ENCODE results near the gene FUNDC2.

FUNDC2 gene

GRCh38 chrX:155070975-155071693, 44.5 kb downstream of the FUNDC2 start, which contains the start of the genes BRCC3, CMC4 and MTCP1:
TSS of gene BRCC3 (plus strand) at chrX:155071508. CDS start at chrX:155071528, 20 bp downstream.
TSS of gene CMC4 (minus strand) at chrX:155071136. CDS start at chrX:155064023, 7,113 bp downstream.
TSS of gene MTCP1 (minus strand) at chrX:155071136. CDS start at chrX:155066010, 5,126 bp downstream.
- peak; percentile 76 for DNase-seq

- DNase-seq: no peak
These were observed 45.1 kb downstream of the FUNDC2 start for GRCh38 chrX:155071694-155072280.

- peak; percentile 24 for DNase-seq
These were observed 59.7 kb downstream of the FUNDC2 start for GRCh38 chrX:155086202-155086840.

- no peak for DNase-seq
These were observed 60.5 kb downstream of the FUNDC2 start for GRCh38 chrX:155086961-155087735.

- peak; percentile 12 for DNase-seq
These were observed 67.9 kb downstream of the FUNDC2 start for GRCh38 chrX:155094468-155095061.

- no peak for DNase-seq
These were observed 79.3 kb downstream of the FUNDC2 start for GRCh38 chrX:155105919-155106318.

GRCh38 chrX:155108427-155108826, 81.8 kb downstream of the FUNDC2 start:
- DNase-seq: no peak

Data from fibroblast of upper back skin (primary cell).